ENCODE results near the gene TBCK. TPM values are rescaled to one million over a fixed set of nuclear protein-coding genes. Genes with fewer than 3 reads are reported as not detected.

Gene TBCK
- total RNA-seq, 1 experiment from 2014 or later, result 25.5 TPM

DNA sequence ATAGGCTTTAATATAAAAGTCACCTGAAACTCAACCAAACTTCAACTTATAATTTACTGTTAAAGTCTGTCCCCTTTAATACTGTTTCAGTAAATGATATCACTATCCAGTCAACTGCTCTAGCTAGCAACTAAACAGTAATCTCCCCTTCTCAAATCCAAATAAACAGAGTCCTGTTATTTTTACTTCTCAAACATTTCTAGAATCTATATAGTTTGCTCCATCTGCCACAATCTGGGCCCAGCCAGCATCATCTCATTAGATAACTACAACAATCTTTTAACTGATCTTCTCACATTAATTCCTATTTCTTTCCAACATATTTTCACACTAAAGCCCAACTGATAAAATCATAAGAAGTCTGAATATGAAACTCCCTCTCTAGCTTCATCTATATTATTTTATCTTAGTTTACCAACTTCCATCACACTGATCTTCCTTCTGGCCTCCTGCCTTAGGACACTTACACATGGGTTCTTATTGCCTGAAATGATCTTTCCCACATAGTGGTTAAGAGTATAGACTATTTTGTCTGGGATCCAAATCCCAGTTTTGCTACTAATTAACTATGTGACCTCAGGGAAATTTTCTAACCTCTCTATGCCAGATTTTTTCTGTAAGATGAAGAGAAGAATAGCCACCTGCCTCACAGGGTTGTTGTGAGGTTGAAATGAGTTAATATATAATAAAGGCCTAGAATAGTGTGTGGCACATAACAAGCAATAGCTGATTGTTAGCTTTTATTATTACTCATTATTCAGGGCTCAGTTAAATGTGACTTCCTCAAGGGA is 18.6 kb downstream of the TBCK start:
- no TSS peak for BruUV-seq (replicated peaks)
- H3K27me3 ChIP-seq (replicated peaks; ENCODE audit: insufficient read depth, low read depth, low read length, poor library complexity), result no peaks in the 10 kb centered on the region
- intact Hi-C loops (cut with micrococcal nuclease; ENCODE audit: unreplicated experiment), result no loop called here
- TF ChIP-seq, protein P1, sequence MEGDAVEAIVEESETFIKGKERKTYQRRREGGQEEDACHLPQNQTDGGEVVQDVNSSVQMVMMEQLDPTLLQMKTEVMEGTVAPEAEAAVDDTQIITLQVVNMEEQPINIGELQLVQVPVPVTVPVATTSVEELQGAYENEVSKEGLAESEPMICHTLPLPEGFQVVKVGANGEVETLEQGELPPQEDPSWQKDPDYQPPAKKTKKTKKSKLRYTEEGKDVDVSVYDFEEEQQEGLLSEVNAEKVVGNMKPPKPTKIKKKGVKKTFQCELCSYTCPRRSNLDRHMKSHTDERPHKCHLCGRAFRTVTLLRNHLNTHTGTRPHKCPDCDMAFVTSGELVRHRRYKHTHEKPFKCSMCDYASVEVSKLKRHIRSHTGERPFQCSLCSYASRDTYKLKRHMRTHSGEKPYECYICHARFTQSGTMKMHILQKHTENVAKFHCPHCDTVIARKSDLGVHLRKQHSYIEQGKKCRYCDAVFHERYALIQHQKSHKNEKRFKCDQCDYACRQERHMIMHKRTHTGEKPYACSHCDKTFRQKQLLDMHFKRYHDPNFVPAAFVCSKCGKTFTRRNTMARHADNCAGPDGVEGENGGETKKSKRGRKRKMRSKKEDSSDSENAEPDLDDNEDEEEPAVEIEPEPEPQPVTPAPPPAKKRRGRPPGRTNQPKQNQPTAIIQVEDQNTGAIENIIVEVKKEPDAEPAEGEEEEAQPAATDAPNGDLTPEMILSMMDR (conservative IDR thresholded peaks at IDR 0.05; ENCODE audit: low read depth, low read length), result no peak
- TF ChIP-seq EZH2 (IDR thresholded peaks at IDR 0.05; ENCODE audit: borderline replicate concordance, low read depth, low read length, poor library complexity, severe bottlenecking), result no peak
- no peak overlapping the region for H3K27ac ChIP-seq (ENCODE audit: low read depth, low read length, poor library complexity, severe bottlenecking)
- ChIA-PET POLR2A (ENCODE audit: low non-redundant PET) (no interaction called here), CTCF (no interaction called here)
- no peaks in the 10 kb centered on the region for H3K4me1 ChIP-seq (ENCODE audit: insufficient read depth, low read length, poor library complexity, severe bottlenecking)
- no peak for DNase-seq (ENCODE audit: low spot score)
- no peak overlapping the region for H3K4me3 ChIP-seq (ENCODE audit: low read depth, low read length, poor library complexity, severe bottlenecking)
- H3K9me3 ChIP-seq (ENCODE audit: low read depth, low read length, poor library complexity, severe bottlenecking), result no peaks in the 10 kb centered on the region
- peaks cover 15% of the 10 kb centered on the region for H3K36me3 ChIP-seq (ENCODE audit: insufficient read depth, low read length, poor library complexity, severe bottlenecking)

DNA sequence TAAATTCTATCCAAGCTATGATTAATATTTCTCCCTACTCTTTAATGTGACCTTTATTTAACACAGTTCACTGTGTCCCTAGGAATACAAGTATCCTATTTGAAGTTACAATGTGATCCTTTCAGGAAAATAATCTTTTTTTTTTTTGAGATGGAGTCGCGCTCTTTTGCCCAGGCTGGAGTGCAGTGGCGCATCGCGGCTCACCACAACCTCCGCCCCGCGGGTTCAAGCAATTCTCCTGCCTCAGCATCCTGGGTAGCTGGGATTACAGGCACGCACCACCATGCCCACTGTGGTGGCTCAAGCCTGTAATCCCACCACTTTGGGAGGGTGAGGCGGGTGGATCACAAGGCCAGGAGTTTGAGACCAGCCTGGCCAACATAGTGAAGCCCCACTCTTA is 21.9 kb downstream of the TBCK start:
- no TSS peak for BruUV-seq (replicated peaks)
- Histone ChIP-seq H3K27ac (ENCODE audit: low read depth, low read length, poor library complexity, severe bottlenecking) (no peak overlapping the region), H3K4me3 (ENCODE audit: low read depth, low read length, poor library complexity, severe bottlenecking) (no peak overlapping the region), H3K9me3 (ENCODE audit: low read depth, low read length, poor library complexity, severe bottlenecking) (no peaks in the 10 kb centered on the region), H3K27me3 (replicated peaks; ENCODE audit: insufficient read depth, low read depth, low read length, poor library complexity) (no peaks in the 10 kb centered on the region), H3K36me3 (ENCODE audit: insufficient read depth, low read length, poor library complexity, severe bottlenecking) (peaks cover 5% of the 10 kb centered on the region), H3K4me1 (ENCODE audit: insufficient read depth, low read length, poor library complexity, severe bottlenecking) (no peaks in the 10 kb centered on the region)
- DNase-seq (ENCODE audit: low spot score), result no peak
- ChIA-PET POLR2A (ENCODE audit: low non-redundant PET) (no interaction called here), CTCF (no interaction called here)
- intact Hi-C loops (cut with micrococcal nuclease; ENCODE audit: unreplicated experiment), result no loop called here
- TF ChIP-seq, protein P1 (conservative IDR thresholded peaks at IDR 0.05; ENCODE audit: low read depth, low read length), result no peak
- TF ChIP-seq EZH2 (IDR thresholded peaks at IDR 0.05; ENCODE audit: borderline replicate concordance, low read depth, low read length, poor library complexity, severe bottlenecking), result no peak

DNA sequence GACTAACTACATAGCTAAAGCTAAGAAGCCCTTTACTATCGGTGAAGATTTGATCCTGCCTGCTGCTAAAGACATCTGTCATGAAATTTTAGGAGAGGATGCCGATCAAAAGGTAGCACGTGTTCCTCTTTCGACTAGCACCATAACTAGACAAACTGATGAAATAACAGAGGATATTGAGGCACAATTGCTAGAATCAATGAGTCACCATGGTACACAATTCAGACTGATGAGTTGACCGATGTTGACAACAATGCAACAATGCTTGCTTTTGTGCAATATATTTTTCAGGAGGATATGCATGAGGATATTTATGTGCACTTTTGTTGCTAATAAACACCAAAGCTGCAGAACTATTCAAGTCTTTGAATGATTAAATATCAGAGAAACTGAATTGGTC is 24.3 kb downstream of the TBCK start:
- Histone ChIP-seq H3K9me3 (ENCODE audit: low read depth, low read length, poor library complexity, severe bottlenecking) (no peaks in the 10 kb centered on the region), H3K4me1 (ENCODE audit: insufficient read depth, low read length, poor library complexity, severe bottlenecking) (no peaks in the 10 kb centered on the region), H3K4me3 (ENCODE audit: low read depth, low read length, poor library complexity, severe bottlenecking) (no peak overlapping the region), H3K36me3 (ENCODE audit: insufficient read depth, low read length, poor library complexity, severe bottlenecking) (peaks cover 5% of the 10 kb centered on the region), H3K27ac (ENCODE audit: low read depth, low read length, poor library complexity, severe bottlenecking) (no peak overlapping the region), H3K27me3 (replicated peaks; ENCODE audit: insufficient read depth, low read depth, low read length, poor library complexity) (no peaks in the 10 kb centered on the region)
- no TSS peak for BruUV-seq (replicated peaks)
- no peak for DNase-seq (ENCODE audit: low spot score)
- intact Hi-C loops (cut with micrococcal nuclease; ENCODE audit: unreplicated experiment), result no loop called here
- POLR2A ChIA-PET (ENCODE audit: low non-redundant PET), result no interaction called here
- CTCF ChIA-PET, result no interaction called here
- TF ChIP-seq, protein P1 (conservative IDR thresholded peaks at IDR 0.05; ENCODE audit: low read depth, low read length), result no peak
- TF ChIP-seq EZH2 (IDR thresholded peaks at IDR 0.05; ENCODE audit: borderline replicate concordance, low read depth, low read length, poor library complexity, severe bottlenecking), result no peak

Measured in A673 (cell line).